ENCODE measurements around the gene IGLON5.

IGLON5 gene

GRCh38 chr19:51311351-51312257 lies at the start of gene IGLON5:
Gene IGLON5 (plus strand): TSS chr19:51311644. CDS start chr19:51311848, 204 bp downstream.
- no peak for DNase-seq

- no peak for DNase-seq
Measured at GRCh38 chr19:51263808-51264207, 47.6 kb upstream of the IGLON5 start.

- no peak for DNase-seq
Measured at GRCh38 chr19:51271067-51271466, 40.4 kb upstream of the IGLON5 start.

- peak; percentile 32 to 55 for DNase-seq
Measured at GRCh38 chr19:51272183-51272810, 39.1 kb upstream of the IGLON5 start.

- DNase-seq, result no peak
Measured at GRCh38 chr19:51274049-51274770, 37.2 kb upstream of the IGLON5 start.

GRCh38 chr19:51277112-51277511 lies 34.3 kb upstream of the IGLON5 start:
- no peak for DNase-seq

- no peak for DNase-seq
Measured at GRCh38 chr19:51282335-51282734, 29.1 kb upstream of the IGLON5 start.

- no peak for DNase-seq
Measured at GRCh38 chr19:51285682-51286081, 25.8 kb upstream of the IGLON5 start.

GRCh38 chr19:51289635-51290034 lies 21.8 kb upstream of the IGLON5 start:
- DNase-seq, result no peak

GRCh38 chr19:51292971-51293370 lies 18.5 kb upstream of the IGLON5 start:
- no peak for DNase-seq

GRCh38 chr19:51293571-51294210 lies 17.8 kb upstream of the IGLON5 start:
- DNase-seq, result no peak

GRCh38 chr19:51294211-51294976 lies 17.1 kb upstream of the IGLON5 start:
- no peak for DNase-seq

- no peak for DNase-seq
Measured at GRCh38 chr19:51294977-51295375, 16.5 kb upstream of the IGLON5 start.

GRCh38 chr19:51295382-51296126 lies 15.9 kb upstream of the IGLON5 start:
- no peak for DNase-seq

GRCh38 chr19:51296336-51297093 lies 14.9 kb upstream of the IGLON5 start:
- no peak for DNase-seq

- DNase-seq, result no peak
Measured at GRCh38 chr19:51297406-51297805, 14.0 kb upstream of the IGLON5 start.

- no peak for DNase-seq
Measured at GRCh38 chr19:51301266-51301665, 10.2 kb upstream of the IGLON5 start.

- DNase-seq, result no peak
Measured at GRCh38 chr19:51305479-51305878, 6.0 kb upstream of the IGLON5 start.

- no peak for DNase-seq
Measured at GRCh38 chr19:51316688-51317087, 5.2 kb downstream of the IGLON5 start.

- no peak for DNase-seq
Measured at GRCh38 chr19:51317376-51317775, 5.9 kb downstream of the IGLON5 start.

- DNase-seq, result no peak
Measured at GRCh38 chr19:51317968-51318367, 6.5 kb downstream of the IGLON5 start.
